ENCODE results near the gene ADGRD2.
"Not testable (repeated sequence)": the region's sequence is repeated elsewhere in the genome, so short reads cannot be mapped to it uniquely, and the experiment has no call there.

ADGRD2 gene, protein sequence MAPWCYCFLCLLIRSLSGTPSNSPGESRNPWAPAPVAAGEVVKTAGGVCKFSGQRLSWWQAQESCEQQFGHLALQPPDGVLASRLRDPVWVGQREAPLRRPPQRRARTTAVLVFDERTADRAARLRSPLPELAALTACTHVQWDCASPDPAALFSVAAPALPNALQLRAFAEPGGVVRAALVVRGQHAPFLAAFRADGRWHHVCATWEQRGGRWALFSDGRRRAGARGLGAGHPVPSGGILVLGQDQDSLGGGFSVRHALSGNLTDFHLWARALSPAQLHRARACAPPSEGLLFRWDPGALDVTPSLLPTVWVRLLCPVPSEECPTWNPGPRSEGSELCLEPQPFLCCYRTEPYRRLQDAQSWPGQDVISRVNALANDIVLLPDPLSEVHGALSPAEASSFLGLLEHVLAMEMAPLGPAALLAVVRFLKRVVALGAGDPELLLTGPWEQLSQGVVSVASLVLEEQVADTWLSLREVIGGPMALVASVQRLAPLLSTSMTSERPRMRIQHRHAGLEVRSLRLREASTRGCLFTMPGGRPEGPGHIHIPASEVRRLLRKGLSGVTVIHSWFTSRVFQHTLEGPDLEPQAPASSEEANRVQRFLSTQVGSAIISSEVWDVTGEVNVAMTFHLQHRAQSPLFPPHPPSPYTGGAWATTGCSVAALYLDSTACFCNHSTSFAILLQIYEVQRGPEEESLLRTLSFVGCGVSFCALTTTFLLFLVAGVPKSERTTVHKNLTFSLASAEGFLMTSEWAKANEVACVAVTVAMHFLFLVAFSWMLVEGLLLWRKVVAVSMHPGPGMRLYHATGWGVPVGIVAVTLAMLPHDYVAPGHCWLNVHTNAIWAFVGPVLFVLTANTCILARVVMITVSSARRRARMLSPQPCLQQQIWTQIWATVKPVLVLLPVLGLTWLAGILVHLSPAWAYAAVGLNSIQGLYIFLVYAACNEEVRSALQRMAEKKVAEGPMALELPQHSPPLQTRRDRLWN

DNA sequence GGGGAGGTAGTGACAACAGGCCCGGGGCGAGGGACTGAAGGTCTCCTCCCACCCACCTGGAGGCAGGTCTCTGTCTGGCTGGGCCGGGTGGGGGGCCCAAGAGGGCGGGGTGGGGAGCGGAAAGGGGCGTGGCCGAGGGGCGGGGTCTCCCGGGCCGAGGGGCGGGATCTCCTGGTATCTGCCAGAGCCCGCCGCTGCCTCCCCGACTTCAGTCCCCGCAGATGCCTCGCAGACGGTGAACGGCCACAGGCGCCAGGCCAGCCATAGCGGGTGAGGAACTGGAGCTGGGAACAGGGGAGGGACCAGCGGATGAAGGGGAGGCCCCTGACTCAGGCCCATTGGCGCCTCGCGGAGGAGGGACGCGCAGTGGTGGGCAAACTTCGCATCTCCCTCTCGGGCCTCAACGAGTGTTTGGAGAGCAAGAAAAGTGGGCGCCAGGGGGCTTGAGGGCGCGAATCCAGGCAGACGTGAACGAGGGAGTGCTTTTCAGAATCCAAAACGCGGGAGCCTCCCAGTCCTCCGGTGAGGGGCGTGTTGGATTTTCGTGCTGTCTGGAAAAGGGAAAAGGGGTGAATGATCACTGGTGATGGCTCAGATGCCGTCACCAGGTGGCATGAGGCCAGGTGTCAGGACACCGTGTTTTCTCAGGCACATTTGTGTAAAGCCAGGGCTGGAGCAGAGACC lies at the start of gene ADGRD2:
Gene ADGRD2 (plus strand): TSS at position 211 of the 684 bp plus-strand sequence. CDS start 1,216 bp downstream, outside the sequence.
- in situ Hi-C loops (cut with MboI; ENCODE audit: low sequenced_read_pairs) = no loop called here

DNA sequence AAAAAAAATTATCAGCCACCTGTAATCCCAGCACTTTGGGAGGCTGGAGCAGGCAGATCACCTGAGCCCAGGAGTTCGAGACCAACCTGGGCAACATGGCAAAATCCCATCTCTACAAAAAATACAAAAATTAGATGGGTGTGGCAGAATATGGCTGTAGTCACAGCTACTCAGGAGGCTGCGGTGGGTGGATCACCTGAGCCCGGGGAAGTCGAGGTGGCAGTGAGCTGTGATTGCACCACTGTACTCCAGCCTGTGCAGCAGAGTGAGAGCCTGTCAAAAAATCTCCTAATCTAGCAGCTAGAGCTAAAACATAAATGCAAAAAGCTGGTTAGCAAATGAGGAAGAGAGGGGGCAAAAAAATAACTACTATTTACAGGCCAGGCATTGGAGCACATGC lies 47.0 kb upstream of the ADGRD2 start:
- in situ Hi-C loops (cut with MboI; ENCODE audit: low sequenced_read_pairs) = no loop called here

DNA sequence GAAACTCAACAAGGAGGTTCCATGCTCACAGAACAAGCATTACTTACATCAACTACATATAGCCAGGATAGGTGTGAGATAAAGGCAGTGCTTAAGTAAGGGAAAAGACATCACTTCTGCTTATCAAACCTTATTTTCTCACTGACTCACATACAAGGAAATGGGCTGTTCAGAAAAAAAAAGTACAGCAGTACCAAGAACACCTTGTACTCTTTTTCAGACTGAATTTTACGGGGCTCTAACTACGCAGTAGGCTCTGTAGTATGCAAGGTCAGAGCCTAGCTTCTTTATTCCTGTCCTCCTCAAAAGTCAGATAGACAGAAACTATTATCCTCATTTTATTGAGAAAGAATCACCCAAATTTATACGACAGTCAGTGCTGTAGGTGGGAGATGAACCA lies 40.8 kb upstream of the ADGRD2 start:
- in situ Hi-C loops (cut with MboI; ENCODE audit: low sequenced_read_pairs) = no loop called here

GRCh38 chr9:124410321-124410913 lies 39.8 kb upstream of the ADGRD2 start:
- in situ Hi-C loops (cut with MboI; ENCODE audit: low sequenced_read_pairs) = no loop called here

DNA sequence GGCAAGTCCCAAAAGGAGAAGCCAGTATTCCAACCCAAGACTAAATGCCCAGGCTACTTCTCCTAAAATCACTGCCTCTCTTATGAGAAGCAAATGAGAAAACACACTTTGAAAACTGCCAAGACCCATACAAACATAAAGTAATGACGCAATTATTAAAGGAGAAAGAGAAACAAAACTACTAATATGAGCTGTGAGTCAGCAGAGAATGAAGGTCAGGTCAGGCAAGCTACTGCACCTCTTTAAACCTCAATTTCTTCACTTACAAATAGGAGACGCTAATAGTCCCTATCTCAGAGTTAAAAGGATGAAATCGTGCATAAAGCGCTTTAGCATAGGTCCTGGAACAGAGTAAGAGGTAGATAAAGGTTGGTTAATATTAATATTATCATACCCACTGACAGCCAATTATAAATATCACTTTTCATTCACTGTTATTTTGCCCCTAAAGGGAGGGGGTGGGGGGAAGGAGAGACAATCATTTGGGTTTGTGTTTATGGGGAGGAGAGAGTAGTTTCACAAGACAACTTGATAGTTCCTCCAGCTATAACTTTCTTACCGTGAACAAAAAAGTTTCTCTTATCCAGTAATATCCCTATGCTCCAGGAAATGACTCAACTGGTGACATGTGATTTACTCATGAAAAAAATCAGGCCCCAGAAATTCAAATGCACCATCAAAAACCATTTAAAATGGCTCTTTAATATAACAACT lies 38.6 kb upstream of the ADGRD2 start:
- in situ Hi-C loops (cut with MboI; ENCODE audit: low sequenced_read_pairs) = no loop called here

DNA sequence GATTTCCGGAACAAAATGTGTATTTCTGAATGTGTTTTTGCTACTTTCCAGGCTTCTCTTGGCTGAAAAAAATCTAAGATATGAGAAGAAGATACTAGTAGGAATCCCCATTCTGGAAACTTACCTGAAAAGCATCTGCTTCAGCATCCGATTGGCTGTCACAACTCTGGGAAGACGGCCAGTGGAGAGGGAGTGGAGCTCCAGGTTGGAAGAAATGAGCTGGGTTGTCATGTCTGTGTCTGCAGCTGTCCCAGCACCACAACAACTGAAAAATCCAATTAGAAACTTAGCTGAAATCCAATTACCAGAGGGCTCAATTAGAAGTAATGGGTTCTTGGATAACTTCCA lies 38.0 kb upstream of the ADGRD2 start:
- in situ Hi-C loops (cut with MboI; ENCODE audit: low sequenced_read_pairs) = no loop called here

DNA sequence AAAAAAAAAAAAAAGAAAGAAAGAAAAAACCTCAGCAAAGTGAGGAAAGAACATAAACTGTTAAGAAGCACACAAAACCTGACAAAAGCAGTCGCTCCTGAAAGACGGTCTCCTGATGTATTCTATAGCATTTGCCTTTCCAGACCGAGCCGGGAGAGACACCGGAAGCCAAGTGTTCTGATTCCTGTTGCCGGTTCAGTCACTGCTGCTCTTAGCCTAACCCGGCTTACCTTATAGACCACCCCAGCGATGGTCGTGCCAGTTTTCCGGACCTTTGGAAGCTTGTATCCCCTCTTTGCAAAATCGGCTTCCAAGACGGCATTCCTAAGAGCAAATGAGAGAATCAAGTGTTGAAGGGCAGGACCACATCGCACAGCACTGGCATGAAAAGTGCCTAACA lies 35.6 kb upstream of the ADGRD2 start:
- in situ Hi-C loops (cut with MboI; ENCODE audit: low sequenced_read_pairs) = no loop called here

GRCh38 chr9:124415102-124415851 lies 35.0 kb upstream of the ADGRD2 start, which contains the start of gene PSMB7:
Gene PSMB7, minus strand, starts transcription at chr9:124415442. Its CDS starts 17 bp downstream, at chr9:124415425.
- in situ Hi-C loops (cut with MboI; ENCODE audit: low sequenced_read_pairs) = no loop called here

DNA sequence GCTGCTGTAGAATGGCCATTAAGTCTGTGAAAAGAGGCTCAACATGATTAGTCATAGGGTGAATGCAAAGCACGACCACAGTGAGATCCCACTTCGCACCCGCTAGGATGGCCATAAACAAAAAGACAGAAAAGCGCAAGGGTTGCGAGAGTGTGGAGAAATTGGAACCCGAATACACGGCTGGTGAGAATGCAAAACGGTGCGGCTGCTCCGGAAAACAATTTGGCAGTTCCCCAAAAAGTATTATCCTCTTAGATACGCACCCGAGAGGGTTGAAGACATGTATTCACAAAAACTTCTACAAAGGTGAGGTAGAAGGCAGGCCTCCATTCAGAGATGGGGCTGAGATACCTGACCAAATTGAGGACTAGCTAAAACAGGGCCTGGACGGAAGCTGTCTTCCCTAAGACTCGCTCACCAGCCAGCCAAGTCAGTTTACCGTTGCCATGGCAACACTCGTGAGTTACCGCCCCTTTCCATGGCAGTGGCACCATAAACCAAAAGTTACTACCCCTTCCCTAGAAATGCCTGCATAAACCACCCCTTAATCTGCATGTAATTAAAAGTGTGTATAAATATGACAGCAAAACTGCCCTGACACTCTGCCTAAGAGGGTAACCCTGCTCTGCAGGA lies 34.3 kb upstream of the ADGRD2 start:
- in situ Hi-C loops (cut with MboI; ENCODE audit: low sequenced_read_pairs) = no loop called here

- in situ Hi-C loops (cut with MboI; ENCODE audit: low sequenced_read_pairs) = no loop called here
Measured at GRCh38 chr9:124419832-124420489, 30.3 kb upstream of the ADGRD2 start.

DNA sequence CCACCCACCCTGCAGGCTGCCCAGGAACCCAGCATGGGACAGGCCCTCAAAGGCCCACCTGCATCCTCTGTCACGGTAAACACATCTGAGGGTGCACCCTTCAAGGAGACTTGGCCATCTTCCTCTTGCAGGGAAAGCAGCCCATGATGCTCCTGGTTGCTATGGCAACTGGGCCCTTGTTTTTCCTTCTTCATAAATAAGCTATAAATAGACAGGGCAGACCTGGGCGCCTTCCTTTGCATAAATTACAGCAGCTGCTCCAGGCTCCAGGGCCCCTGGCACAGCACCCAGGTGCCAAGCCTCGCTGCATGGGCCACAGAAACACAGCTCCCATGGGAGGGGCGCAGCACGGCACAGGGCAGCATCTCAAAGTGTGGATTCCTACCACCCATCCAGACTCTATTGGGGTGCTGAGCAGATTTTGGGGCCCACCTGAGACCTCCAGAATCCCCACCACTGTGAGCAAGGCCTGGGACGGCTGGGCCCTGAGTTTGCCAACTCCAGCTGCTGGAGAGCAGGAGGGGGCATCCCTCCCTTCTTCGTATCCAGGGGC lies 29.2 kb upstream of the ADGRD2 start:
- in situ Hi-C loops (cut with MboI; ENCODE audit: low sequenced_read_pairs) = no loop called here

GRCh38 chr9:124423155-124423554 lies 27.1 kb upstream of the ADGRD2 start:
- in situ Hi-C loops (cut with MboI; ENCODE audit: low sequenced_read_pairs) = no loop called here

- in situ Hi-C loops (cut with MboI; ENCODE audit: low sequenced_read_pairs) = no loop called here
Measured at GRCh38 chr9:124423591-124423990, 26.7 kb upstream of the ADGRD2 start.

DNA sequence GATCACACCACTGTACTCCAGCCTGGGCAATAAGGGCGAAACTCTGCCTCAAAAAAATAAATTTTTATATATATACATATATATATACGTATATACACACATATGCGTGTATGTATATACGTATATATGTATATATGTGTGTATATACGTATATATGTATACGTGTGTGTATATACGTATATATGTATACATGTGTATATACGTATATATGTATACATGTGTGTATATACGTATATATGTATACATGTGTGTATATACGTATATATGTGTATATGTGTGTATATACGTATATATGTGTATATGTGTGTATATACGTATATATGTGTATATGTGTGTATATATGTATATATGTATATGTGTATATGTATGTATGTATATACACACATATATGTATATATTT lies 24.5 kb upstream of the ADGRD2 start:
- in situ Hi-C loops (cut with MboI; ENCODE audit: low sequenced_read_pairs) = not testable (repeated sequence)

- in situ Hi-C loops (cut with MboI; ENCODE audit: low sequenced_read_pairs) = no loop called here
Measured at GRCh38 chr9:124426361-124426760, 23.9 kb upstream of the ADGRD2 start.

GRCh38 chr9:124427281-124427680 lies 23.0 kb upstream of the ADGRD2 start:
- in situ Hi-C loops (cut with MboI; ENCODE audit: low sequenced_read_pairs) = no loop called here

DNA sequence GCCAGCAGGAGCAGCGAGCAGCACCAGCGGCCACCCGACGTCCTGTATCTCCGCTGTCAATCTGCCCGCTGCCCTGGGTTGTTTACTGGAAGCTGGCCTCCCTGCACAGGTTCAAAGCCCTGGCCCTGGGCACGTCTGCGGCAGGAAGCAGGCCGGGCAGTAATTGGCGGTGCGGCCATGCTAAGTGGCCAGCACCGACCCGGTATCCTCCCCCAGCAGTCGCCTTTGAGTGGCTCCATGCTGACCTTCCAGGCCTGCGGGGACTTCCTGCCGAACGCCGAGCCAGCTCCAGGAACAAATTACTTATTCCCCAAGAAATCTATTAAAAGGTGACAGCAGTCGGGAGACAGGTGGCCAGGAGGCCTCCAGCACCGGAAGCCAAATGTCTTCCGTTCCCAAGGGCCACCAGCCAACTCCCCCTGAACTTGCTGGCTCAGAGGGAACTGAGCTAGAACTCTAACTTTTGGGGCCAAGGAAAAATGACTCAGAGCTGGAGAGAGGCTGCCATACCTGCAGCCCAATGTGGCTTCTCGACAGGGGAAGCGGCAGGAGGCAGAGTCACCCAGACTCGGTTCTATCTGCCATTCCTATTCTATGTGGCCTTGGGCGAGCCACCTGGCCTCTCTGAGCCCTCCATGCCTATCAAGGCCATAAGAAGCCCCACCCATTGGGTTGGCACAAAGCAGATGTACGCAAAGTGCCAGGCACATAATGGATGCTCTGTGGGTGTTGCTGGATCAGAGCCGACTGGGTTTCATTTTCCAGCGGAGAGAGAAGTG lies 21.3 kb upstream of the ADGRD2 start:
- in situ Hi-C loops (cut with MboI; ENCODE audit: low sequenced_read_pairs) = no loop called here

All from hTERT RPE-1 (cell line).